Smooth muscle cell (in vitro differentiated cells): ENCODE data around the gene ENO2. TPM values are rescaled to one million over a fixed set of nuclear protein-coding genes. Genes with fewer than 3 reads are reported as not detected.
A peak's percentile ranks its signal among the peaks of the same experiment; 100 is the strongest.

Experiments used
- DNase-seq: peaks from one replicate; lab custom pipeline; 2025; ENCODE audit not compliant: unreplicated experiment; lab: John Stamatoyannopoulos, UW
- H2AFZ ChIP-seq: fragments of 200-600 bp; sonication (generic); 2 replicates; pipeline ENCODE4 v1.6.0; 2016; ENCODE audit warnings: antibody characterized with exemption, low read depth, mild to moderate bottlenecking
- H3F3A ChIP-seq: fragments of 200-600 bp; sonication (generic); 2 replicates; pipeline ENCODE4 v1.6.0; 2017; ENCODE audit warnings: antibody characterized with exemption, low read depth
- H3K27ac ChIP-seq: fragments of 200-600 bp; sonication (generic); 2 replicates; pipeline ENCODE4 v1.5.1; 2016; ENCODE audit warnings: low read depth, mild to moderate bottlenecking
- H3K27me3 ChIP-seq: fragments of 200-600 bp; sonication (generic); 2 replicates; pipeline ENCODE4 v1.6.1; 2016; ENCODE audit warnings: low read depth, mild to moderate bottlenecking
- H3K36me3 ChIP-seq: fragments of 200-600 bp; sonication (generic); 2 replicates; pipeline ENCODE4 v1.5.1; 2016; ENCODE audit warnings: low read depth
- H3K4me1 ChIP-seq: fragments of 200-600 bp; sonication (generic); 2 replicates; pipeline ENCODE4 v1.5.1; 2016; ENCODE audit warnings: low read depth
- H3K4me2 ChIP-seq: fragments of 200-600 bp; sonication (generic); 2 replicates; pipeline ENCODE4 v1.6.0; 2016; ENCODE audit warnings: mild to moderate bottlenecking
- H3K4me3 ChIP-seq: fragments of 200-600 bp; sonication (generic); 2 replicates; pipeline ENCODE4 v1.5.1; 2016; ENCODE audit warnings: mild to moderate bottlenecking
- H3K79me2 ChIP-seq: fragments of 200-600 bp; sonication (generic); 2 replicates; pipeline ENCODE4 v1.6.0; 2016; ENCODE audit warnings: low read depth, mild to moderate bottlenecking
- H3K9ac ChIP-seq: fragments of 200-600 bp; sonication (generic); 2 replicates; pipeline ENCODE4 v1.6.0; 2016; ENCODE audit warnings: low read depth
- H3K9me3 ChIP-seq: fragments of 200-600 bp; sonication (generic); replicated peaks from 2 replicates; pipeline ENCODE4 v1.5.1; 2016; ENCODE audit warnings: low read depth
- H4K20me1 ChIP-seq: fragments of 200-600 bp; sonication (generic); 2 replicates; pipeline ENCODE4 v1.6.0; 2016; ENCODE audit warnings: low read depth
- CTCF ChIP-seq: fragments of 200-600 bp; sonication (generic); IDR thresholded peaks from 2 replicates; pipeline ENCODE4 v1.5.1; 2017; ENCODE audit warnings: borderline replicate concordance, mild to moderate bottlenecking, antibody characterized with exemption; ENCODE audit not compliant: insufficient read depth, poor library complexity, severe bottlenecking
- WGBS: methylation state at CpG from one replicate; pipeline ENCODE4 v1.1.7; 2016; ENCODE audit warnings: low lambda C conversion rate; 5-methylcytosine and 5-hydroxymethylcytosine counted together
- polyA plus RNA-seq: library from polyadenylated mRNA; unstranded; fragments of >200 nt; fragmentation: Nextera tagmentation; extraction: Ambion mirVana; gene quantifications from 2 replicates; pipeline ENCODE4 v1.2.1, GENCODE V29; 2016
- total RNA-seq: library from RNA; depleted of rRNA; stranded (reverse); fragments of >200 nt; gene quantifications from 2 replicates; pipeline ENCODE4 v1.2.3, GENCODE V29; 2014

ENO2 gene
- total and polyA plus RNA-seq, 2 experiments from 2014 or later = 52.5 to 105 TPM

DNA sequence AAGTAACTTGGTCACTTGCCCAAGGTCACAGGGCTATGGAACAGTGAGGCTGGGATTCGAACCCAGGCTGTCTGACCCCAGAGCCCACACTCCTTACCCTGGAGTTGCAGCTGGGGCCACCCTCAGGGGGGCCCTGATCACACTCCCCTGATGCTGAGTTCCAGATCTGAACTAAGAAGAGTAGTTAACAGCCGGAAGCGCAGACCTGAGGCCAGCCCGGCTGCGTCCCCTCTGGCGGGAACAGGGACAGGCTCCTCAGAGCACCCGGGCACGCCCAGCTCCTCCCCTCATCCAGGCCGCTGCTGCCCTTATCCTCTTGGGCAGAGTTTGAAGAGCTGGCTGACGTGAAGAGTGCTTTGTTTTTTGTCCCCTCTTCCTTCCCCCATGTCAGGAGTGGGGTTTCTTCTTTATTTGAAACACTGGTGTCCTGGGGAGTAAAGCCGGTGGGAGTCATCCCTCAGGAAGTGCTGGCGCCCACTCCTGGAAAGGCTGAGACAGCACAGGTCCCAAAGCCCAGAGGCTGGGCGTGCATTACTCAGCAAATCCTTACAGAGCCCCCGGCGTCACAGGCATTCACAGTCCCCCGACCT is 47.4 kb downstream of the ENO2 start:
- WGBS = 8% methylated on average over 16 of the region's 16 CpGs
- peak overlapping the region; percentile 56 for H3K4me3 ChIP-seq
- TF ChIP-seq CTCF = peak; percentile 47
- peaks cover 5% of the 10 kb centered on the region for H4K20me1 ChIP-seq
- H2AFZ ChIP-seq = peak overlapping the region; percentile 71
- no peaks in the 10 kb centered on the region for H3K27me3 ChIP-seq
- H3K9ac ChIP-seq = peak overlapping the region; percentile 86
- peak; percentile 74 for DNase-seq
- peaks cover 32% of the 10 kb centered on the region for H3F3A ChIP-seq
- no peaks in the 10 kb centered on the region for H3K9me3 ChIP-seq
- H3K4me2 ChIP-seq = peak overlapping the region; percentile 75
- peak overlapping the region; percentile 96 for H3K27ac ChIP-seq
- no peaks in the 10 kb centered on the region for H3K36me3 ChIP-seq
- H3K4me1 ChIP-seq = peaks cover 19% of the 10 kb centered on the region
- no peaks in the 10 kb centered on the region for H3K79me2 ChIP-seq

DNA sequence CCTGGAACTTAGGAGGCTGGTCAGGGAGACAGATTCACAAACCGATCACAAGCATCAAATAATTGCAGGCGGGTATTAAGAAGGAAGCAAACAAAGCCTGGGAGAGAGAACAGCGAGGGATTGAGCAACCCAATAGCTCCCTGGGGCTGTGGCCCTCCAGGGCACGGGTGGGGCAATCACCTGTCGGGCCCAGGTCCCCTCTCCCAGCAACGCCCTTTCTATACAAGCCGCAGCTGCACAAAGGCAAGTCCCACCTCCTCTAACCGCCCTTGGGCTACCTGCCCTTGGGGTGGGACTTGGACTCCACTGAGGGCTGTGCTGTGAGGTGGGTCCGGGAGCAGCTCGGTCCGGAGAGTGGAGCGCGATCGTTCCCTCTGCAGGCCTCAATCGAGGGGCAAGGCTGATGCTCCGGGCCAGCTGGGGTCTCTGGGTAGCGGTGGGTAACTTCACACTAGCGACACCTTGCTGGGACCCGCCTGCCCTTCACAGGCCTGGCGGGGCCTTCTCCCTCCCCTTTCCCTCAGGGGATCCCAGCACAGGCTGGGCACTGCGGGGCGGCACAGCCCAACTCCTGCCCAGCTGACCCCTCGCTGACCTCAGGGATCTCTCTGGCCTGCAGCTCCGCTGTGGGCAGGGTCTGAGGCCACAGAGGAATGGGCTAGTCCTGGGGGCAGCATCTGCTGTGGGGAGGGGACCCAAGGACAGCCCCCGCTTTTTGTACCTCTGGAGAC is 48.1 kb downstream of the ENO2 start:
- Histone ChIP-seq H3K4me3 (peak overlapping the region; percentile 56), H2AFZ (no peak overlapping the region), H3K9me3 (no peaks in the 10 kb centered on the region), H3K27ac (peak overlapping the region; percentile 96), H4K20me1 (peaks cover 5% of the 10 kb centered on the region), H3K36me3 (no peaks in the 10 kb centered on the region), H3K79me2 (no peaks in the 10 kb centered on the region), H3F3A (peaks cover 39% of the 10 kb centered on the region), H3K27me3 (no peaks in the 10 kb centered on the region), H3K9ac (peak overlapping the region; percentile 29), H3K4me2 (peak overlapping the region; percentile 75), H3K4me1 (peaks cover 19% of the 10 kb centered on the region)
- no peak for TF ChIP-seq CTCF
- WGBS = 49% methylated on average over 25 of the region's 25 CpGs
- DNase-seq = no peak

GRCh38 chr12:6963016-6963731 is 48.8 kb downstream of the ENO2 start:
- H3K4me3 ChIP-seq = peak overlapping the region; percentile 56
- peak overlapping the region; percentile 75 for H3K4me2 ChIP-seq
- peaks cover 5% of the 10 kb centered on the region for H4K20me1 ChIP-seq
- no peaks in the 10 kb centered on the region for H3K36me3 ChIP-seq
- peaks cover 41% of the 10 kb centered on the region for H3F3A ChIP-seq
- no peak overlapping the region for H2AFZ ChIP-seq
- peaks cover 19% of the 10 kb centered on the region for H3K4me1 ChIP-seq
- H3K79me2 ChIP-seq = no peaks in the 10 kb centered on the region
- H3K9me3 ChIP-seq = no peaks in the 10 kb centered on the region
- TF ChIP-seq CTCF = no peak
- no peak for DNase-seq
- no peaks in the 10 kb centered on the region for H3K27me3 ChIP-seq
- H3K9ac ChIP-seq = peak overlapping the region; percentile 76
- H3K27ac ChIP-seq = peak overlapping the region; percentile 96
- 41% methylated on average over 6 of the region's 32 CpGs for WGBS
